GM12875 (cell line): ENCODE data around the gene GALNT15.

ENCODE experiments used
- H3K4me3 ChIP-seq: one replicate; pipeline ENCODE4 v1.5.1; 2011; ENCODE audit warnings: low read depth, low read length, control low read depth
- TF ChIP-seq, protein P1 (sequence below): IDR thresholded peaks from 2 replicates; pipeline ENCODE4 v1.5.1; 2011; ENCODE audit warnings: low read depth, mild to moderate bottlenecking, control low read depth, inconsistent platforms, low read length, moderate library complexity, borderline replicate concordance; ENCODE audit not compliant: insufficient read depth

Gene GALNT15

DNA sequence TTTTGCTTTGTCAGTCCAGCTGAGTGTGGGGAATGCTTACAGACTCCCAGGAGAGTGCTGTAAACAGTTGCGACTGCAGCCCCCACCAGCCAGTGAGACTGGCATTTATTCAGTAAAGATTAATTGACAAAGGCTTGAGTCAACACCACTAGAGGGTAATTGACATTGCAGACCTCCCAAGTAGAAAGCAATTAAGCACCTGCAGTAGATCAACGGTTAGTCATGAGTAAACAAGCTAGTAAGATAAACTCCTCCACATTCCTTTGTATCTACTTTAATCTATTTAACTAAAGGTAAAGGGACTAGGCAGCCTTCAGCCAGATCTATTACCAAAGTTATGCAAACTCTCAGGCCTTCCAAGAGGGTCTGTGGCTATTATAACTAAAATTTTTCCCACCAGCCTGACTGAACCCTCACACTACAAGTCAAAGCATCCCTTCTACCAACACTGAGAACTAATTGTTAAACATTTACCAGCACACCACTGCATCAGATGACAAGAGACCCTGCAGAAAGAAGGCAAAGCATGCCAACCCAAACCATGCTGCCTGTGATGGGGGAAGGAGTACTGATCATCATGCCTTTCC lies 30.5 kb upstream of the GALNT15 start:
- TF ChIP-seq, protein P1, sequence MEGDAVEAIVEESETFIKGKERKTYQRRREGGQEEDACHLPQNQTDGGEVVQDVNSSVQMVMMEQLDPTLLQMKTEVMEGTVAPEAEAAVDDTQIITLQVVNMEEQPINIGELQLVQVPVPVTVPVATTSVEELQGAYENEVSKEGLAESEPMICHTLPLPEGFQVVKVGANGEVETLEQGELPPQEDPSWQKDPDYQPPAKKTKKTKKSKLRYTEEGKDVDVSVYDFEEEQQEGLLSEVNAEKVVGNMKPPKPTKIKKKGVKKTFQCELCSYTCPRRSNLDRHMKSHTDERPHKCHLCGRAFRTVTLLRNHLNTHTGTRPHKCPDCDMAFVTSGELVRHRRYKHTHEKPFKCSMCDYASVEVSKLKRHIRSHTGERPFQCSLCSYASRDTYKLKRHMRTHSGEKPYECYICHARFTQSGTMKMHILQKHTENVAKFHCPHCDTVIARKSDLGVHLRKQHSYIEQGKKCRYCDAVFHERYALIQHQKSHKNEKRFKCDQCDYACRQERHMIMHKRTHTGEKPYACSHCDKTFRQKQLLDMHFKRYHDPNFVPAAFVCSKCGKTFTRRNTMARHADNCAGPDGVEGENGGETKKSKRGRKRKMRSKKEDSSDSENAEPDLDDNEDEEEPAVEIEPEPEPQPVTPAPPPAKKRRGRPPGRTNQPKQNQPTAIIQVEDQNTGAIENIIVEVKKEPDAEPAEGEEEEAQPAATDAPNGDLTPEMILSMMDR = no peak
- H3K4me3 ChIP-seq = no peak overlapping the region

DNA sequence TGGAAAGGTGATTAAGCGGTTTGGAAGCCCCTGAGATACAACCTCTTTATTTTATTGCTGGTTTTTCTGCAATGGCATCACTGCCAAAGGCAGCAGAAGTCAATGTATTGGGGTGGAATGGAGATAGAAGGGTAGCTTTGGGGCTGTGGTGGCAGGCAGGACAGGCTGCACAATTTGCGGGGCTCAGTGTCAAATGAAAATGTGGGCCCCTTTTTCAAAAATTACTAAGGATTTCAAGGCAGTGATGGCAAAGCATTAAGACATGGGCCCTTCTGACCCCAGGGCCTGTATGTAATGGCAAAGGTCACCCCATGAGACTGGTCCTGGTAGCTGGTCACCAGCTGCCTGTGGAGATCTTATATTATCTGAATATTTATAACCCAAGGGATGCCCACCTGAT lies 29.3 kb upstream of the GALNT15 start:
- TF ChIP-seq, protein P1 = no peak
- H3K4me3 ChIP-seq = no peak overlapping the region

DNA sequence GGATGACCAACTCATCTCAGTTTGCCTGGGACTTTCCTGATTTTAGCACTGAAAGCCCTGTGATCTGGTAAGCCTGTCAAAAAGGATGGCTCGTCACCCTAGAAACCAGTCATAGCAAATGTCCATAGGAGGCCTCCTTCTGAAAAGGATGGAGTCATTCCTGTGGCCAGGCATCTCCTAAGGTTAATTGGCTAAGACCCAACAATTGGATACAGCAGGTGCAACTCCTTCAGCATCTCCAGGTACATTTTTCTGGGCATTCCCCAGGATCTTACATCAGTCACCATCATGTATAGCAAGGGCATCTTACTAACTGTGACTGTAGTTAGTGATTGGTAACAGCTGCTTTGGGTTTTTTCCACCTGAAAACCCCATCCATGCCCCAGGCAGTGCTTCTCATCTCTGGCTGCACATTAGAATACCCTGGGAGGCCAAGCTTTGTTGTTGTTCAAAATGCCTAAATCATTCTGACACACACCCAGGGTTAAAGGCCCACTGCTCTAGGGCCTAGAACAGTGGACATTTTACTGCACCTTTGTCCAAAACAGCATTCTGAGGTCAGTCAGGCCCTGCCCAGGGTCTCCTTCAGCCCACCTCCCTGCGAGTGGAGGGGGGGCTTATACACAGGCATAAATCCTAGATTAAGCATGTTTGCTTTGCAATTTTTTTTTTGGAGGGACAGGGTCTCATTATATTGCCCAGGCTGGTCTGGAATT lies 28.3 kb upstream of the GALNT15 start:
- TF ChIP-seq, protein P1 = no peak
- H3K4me3 ChIP-seq = no peak overlapping the region

DNA sequence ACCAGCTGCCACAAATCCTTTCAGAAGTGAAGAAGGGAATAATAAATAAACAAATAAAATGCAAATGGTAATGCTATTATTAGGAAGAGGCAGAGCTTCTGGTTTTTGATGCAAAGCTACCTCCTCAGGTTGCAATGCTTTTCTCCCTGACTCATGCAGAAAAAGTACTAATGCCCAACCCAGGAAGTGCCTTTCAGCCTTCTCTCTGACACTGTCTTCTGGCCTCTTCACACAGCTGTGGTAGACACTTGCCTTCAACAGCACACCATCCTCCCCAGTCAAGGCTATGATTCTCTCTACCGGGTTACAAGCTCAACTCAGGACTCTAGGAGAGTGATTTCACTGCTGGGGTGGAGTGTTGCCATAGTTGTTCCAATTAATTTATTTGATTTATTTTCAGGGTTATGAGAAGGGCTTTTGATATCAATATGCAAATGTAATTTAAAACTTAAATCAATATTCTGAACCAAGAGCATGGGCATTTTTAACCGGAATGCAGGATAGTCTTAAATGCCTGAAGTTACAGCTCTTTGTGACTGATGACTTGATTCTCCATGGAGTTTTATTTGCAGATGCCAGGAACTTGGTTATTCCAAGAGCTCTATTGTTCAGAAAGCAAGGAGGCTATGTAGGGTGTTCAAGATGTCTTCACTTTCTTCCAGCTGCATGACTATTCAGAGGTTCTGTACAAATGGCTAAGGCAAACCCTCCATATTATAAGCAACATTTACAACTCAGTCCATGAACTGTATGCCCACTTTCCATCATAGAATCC lies 27.1 kb upstream of the GALNT15 start:
- TF ChIP-seq, protein P1 = no peak
- no peak overlapping the region for H3K4me3 ChIP-seq

DNA sequence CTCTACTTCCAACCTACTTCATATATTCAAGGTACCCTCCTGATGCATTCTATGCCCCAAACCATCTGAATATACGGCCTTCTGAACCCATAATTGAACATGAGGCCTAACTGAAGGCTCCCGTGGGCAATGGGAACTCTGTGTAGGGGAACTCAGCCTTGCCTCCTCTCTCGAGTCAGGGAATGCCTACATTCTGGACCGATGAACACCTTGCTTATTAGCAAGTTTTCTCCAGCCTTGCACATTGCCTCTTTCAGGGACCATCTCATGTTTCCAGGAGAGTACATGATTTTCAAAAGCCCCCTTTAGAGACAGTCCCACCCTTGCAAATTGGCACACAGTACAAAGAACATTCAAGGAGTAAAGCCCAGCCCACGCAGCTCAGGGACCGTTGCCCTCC lies 26.3 kb upstream of the GALNT15 start:
- TF ChIP-seq, protein P1 = no peak
- H3K4me3 ChIP-seq = no peak overlapping the region

DNA sequence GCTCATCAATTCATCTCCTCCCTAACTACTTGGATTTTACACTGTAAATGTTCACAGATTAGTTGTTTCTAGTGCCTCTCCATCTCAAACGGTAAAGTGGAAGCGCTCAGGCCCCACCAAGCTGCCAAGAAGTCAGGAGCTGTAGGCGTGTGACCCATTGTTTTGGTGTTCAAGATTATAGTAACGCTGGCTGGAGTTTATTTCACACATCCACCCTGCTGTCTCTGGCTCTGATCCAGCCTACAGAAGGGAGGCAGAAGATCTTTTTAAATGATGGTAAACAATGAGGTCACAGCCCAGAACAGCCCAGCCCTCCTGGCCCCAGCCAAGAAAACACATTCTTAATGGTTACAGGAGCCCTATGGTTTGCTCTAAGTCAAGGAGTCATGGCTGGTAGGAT lies 25.7 kb upstream of the GALNT15 start:
- H3K4me3 ChIP-seq = no peak overlapping the region
- TF ChIP-seq, protein P1 = no peak
